Measurements from ENCODE around the gene DNAJC27. TPM values are rescaled to one million over a fixed set of nuclear protein-coding genes. Genes with fewer than 3 reads are reported as not detected.

DNAJC27 gene
- total RNA-seq, 1 experiment from 2014 or later: 6.7 TPM

DNA sequence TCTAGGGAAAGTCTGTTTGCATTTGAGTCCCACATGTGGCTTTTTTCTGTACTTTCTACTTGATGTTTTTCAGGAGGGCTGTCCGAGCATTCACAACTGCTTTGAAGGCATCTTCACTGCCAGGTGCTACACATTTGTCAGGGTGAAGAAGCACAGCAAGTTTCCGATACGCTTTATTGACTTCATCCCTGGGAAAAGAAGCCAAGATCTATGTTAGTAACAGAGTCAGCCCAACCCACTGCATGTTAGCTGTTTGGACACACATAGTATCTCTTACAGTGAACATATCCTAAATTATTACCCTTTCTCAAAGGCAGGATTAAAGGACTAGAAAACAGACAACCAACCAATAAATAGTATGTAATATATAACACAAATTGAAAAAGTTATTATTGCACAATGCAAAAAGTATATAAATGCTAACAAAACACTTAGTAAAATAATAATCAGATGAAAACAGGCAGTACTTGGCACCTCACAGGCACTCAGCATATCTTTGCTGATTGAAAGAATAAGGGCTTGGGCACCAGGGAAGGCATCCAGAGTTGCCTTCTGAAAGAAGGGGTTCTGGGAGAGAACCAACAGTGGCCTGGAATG lies 24.1 kb downstream of the DNAJC27 start:
- no peak overlapping the region for H3K4me3 ChIP-seq (ENCODE audit: low read length)
- H3K4me1 ChIP-seq (ENCODE audit: low read length): peaks cover 6% of the 10 kb centered on the region
- no peaks in the 10 kb centered on the region for H4K20me1 ChIP-seq (ENCODE audit: insufficient read depth, low read depth, low read length)
- H3K4me2 ChIP-seq (ENCODE audit: low read depth, low read length, poor library complexity, severe bottlenecking): no peak overlapping the region
- no peak overlapping the region for H3K27ac ChIP-seq (ENCODE audit: low read length)
- H3K79me2 ChIP-seq (ENCODE audit: low read length): no peaks in the 10 kb centered on the region
- H3K9ac ChIP-seq (ENCODE audit: low read length): no peak overlapping the region
- DNase-seq: no peak
- H3K9me3 ChIP-seq (ENCODE audit: low read length): no peaks in the 10 kb centered on the region
- no peak overlapping the region for H2AFZ ChIP-seq (ENCODE audit: low read length)
- no peaks in the 10 kb centered on the region for H3K9me2 ChIP-seq (replicated peaks; ENCODE audit: insufficient read depth, low read length)
- H3K36me3 ChIP-seq (ENCODE audit: insufficient read depth, low read length): peaks cover 42% of the 10 kb centered on the region; the same call in 1 of the 2 replicates
- H3K27me3 ChIP-seq (ENCODE audit: low read length): no peaks in the 10 kb centered on the region

DNA sequence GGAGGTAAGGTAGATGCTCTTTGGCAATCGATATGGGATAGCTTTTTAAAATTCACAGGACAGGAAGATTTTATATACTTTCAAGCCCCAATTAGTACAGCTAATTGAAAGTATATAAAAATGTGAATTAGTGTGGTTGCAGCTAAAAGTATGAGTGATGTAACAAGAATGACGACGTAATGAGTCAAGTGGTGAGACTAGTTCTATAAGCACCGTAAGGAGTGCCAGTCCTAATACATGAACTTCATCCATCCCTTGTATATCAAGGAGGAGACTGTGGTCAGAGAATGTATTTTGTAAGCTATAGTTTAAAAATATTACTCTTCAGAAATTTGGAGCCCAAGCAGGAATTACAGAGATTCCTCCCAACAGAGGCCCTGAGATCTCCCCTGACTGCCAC lies 25.8 kb downstream of the DNAJC27 start:
- Histone ChIP-seq H3K27ac (ENCODE audit: low read length) (no peak overlapping the region), H3K36me3 (ENCODE audit: insufficient read depth, low read length) (peaks cover 33% of the 10 kb centered on the region; the same call in 1 of the 2 replicates), H2AFZ (ENCODE audit: low read length) (no peak overlapping the region), H3K4me3 (ENCODE audit: low read length) (no peak overlapping the region), H3K4me2 (ENCODE audit: low read depth, low read length, poor library complexity, severe bottlenecking) (no peak overlapping the region), H3K27me3 (ENCODE audit: low read length) (no peaks in the 10 kb centered on the region), H3K9ac (ENCODE audit: low read length) (no peak overlapping the region), H3K4me1 (ENCODE audit: low read length) (no peaks in the 10 kb centered on the region), H3K9me3 (ENCODE audit: low read length) (no peaks in the 10 kb centered on the region), H4K20me1 (ENCODE audit: insufficient read depth, low read depth, low read length) (no peaks in the 10 kb centered on the region), H3K79me2 (ENCODE audit: low read length) (no peaks in the 10 kb centered on the region), H3K9me2 (replicated peaks; ENCODE audit: insufficient read depth, low read length) (no peaks in the 10 kb centered on the region)
- DNase-seq: no peak

DNA sequence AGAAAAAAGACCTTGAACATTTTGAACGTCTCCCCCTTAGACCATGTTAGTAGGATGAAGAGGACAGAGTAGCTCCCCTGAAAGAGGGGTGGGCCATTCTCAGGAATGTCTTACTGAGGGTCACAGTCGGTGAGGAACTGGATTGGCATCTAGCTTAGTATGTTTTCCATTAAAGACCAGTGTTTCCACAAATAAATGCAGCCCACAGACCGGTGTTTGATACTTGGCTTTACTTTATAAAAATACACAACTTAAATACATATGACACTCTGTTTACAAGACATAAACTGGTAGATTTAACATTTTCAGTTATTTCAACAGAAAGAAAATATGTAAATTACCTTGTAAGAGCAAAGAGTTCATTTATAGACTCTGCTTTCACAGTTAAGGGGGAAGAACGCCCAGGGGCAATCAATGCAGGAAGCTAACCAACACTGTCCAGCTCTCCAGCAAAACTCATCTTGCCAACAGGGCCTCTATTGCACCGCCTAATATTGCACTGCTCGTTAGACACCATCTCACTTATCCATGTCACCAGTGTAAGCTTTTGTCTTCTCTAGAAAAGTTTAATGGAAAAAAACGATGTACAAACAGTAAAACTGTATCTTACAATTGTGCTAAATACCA lies 28.2 kb downstream of the DNAJC27 start:
- no peak overlapping the region for H3K27ac ChIP-seq (ENCODE audit: low read length)
- no peaks in the 10 kb centered on the region for H3K79me2 ChIP-seq (ENCODE audit: low read length)
- H4K20me1 ChIP-seq (ENCODE audit: insufficient read depth, low read depth, low read length): no peaks in the 10 kb centered on the region
- H3K9me3 ChIP-seq (ENCODE audit: low read length): no peaks in the 10 kb centered on the region
- H3K4me1 ChIP-seq (ENCODE audit: low read length): no peaks in the 10 kb centered on the region
- peaks cover 23% of the 10 kb centered on the region; the same call in 1 of the 2 replicates for H3K36me3 ChIP-seq (ENCODE audit: insufficient read depth, low read length)
- no peak overlapping the region for H3K9ac ChIP-seq (ENCODE audit: low read length)
- no peak overlapping the region for H2AFZ ChIP-seq (ENCODE audit: low read length)
- H3K9me2 ChIP-seq (replicated peaks; ENCODE audit: insufficient read depth, low read length): no peaks in the 10 kb centered on the region
- H3K4me2 ChIP-seq (ENCODE audit: low read depth, low read length, poor library complexity, severe bottlenecking): no peak overlapping the region
- no peaks in the 10 kb centered on the region for H3K27me3 ChIP-seq (ENCODE audit: low read length)
- H3K4me3 ChIP-seq (ENCODE audit: low read length): no peak overlapping the region
- DNase-seq: no peak

DNA sequence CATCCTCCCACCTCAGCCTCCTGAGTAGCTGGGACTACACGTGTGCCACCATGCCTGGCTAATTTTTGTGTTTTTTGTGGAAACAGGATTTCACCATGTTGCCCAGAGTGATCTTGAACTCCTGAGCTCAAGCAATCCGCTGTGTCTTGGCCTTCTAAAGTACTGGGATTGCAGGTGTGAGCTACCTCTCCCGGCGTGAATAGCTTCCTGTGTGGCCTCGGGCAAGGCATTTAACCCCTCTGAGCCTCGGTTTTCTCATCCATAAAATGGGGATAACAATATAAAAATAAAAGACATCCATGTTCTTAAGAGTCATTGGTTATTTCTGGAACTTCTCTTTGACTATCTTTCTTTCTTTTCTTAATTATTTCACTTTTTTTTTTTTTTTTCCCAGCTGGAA lies 32.4 kb downstream of the DNAJC27 start:
- DNase-seq: no peak
- Histone ChIP-seq H4K20me1 (ENCODE audit: insufficient read depth, low read depth, low read length) (no peaks in the 10 kb centered on the region), H3K79me2 (ENCODE audit: low read length) (no peaks in the 10 kb centered on the region), H3K36me3 (ENCODE audit: insufficient read depth, low read length) (no peaks in the 10 kb centered on the region), H3K27me3 (ENCODE audit: low read length) (no peaks in the 10 kb centered on the region), H2AFZ (ENCODE audit: low read length) (no peak overlapping the region), H3K4me3 (ENCODE audit: low read length) (no peak overlapping the region), H3K9ac (ENCODE audit: low read length) (no peak overlapping the region), H3K27ac (ENCODE audit: low read length) (no peak overlapping the region), H3K4me1 (ENCODE audit: low read length) (peaks cover 4% of the 10 kb centered on the region; the same call in 1 of the 2 replicates), H3K9me3 (ENCODE audit: low read length) (no peaks in the 10 kb centered on the region), H3K9me2 (replicated peaks; ENCODE audit: insufficient read depth, low read length) (no peaks in the 10 kb centered on the region), H3K4me2 (ENCODE audit: low read depth, low read length, poor library complexity, severe bottlenecking) (no peak overlapping the region)

DNA sequence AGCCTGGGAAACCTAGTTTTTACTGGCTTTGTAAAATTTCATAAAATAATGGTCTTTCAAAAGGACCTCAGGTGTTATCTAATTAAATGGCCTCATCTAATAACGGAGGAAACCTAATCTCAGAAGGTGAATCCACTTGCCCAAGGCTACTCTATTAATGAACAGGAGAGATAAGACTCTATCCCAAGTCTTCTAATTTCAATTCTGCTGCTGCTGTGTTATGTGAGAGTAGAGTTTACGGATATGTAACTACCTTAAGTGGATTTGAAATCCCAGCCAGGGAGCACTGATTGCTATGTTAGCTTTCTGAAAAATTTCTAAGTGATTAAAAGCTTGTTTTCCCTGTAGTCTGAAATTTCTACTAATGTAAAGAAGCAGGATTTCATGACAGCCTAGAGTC lies 34.5 kb downstream of the DNAJC27 start:
- no peaks in the 10 kb centered on the region for H4K20me1 ChIP-seq (ENCODE audit: insufficient read depth, low read depth, low read length)

DNA sequence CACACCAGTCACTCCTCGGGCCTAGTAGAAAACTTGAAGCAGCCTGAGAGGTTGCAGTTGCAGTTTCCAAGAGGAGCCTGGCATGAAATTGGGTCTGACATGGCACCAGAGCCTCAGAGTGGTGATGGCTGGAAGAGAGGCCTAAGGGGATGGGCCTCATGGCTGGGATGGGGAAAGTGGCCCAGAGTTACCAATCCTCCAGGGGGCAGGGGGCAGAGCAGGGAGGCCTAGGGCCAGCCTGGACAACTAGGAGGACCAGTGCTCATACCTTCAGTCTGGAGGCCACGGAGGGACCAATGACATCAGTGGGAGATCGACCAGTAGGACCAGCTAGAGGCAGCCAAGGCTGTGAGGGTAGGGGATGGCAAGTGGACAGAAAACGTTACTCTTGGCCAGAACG lies 36.6 kb downstream of the DNAJC27 start:
- Histone ChIP-seq H4K20me1 (ENCODE audit: insufficient read depth, low read depth, low read length) (no peaks in the 10 kb centered on the region), H3K4me3 (ENCODE audit: low read length) (no peak overlapping the region), H3K36me3 (ENCODE audit: insufficient read depth, low read length) (no peaks in the 10 kb centered on the region), H3K4me2 (ENCODE audit: low read depth, low read length, poor library complexity, severe bottlenecking) (no peak overlapping the region), H2AFZ (ENCODE audit: low read length) (peak overlapping the region; percentile 40; the same call in 1 of the 2 replicates), H3K9me3 (ENCODE audit: low read length) (no peaks in the 10 kb centered on the region), H3K27me3 (ENCODE audit: low read length) (no peaks in the 10 kb centered on the region), H3K9me2 (replicated peaks; ENCODE audit: insufficient read depth, low read length) (no peaks in the 10 kb centered on the region), H3K27ac (ENCODE audit: low read length) (no peak overlapping the region), H3K79me2 (ENCODE audit: low read length) (no peaks in the 10 kb centered on the region), H3K9ac (ENCODE audit: low read length) (no peak overlapping the region), H3K4me1 (ENCODE audit: low read length) (peaks cover 22% of the 10 kb centered on the region)
- no peak for DNase-seq

More for the DNA sequence above, 34.5 kb downstream of the DNAJC27 start:
- no peak for DNase-seq
- H3K36me3 ChIP-seq (ENCODE audit: insufficient read depth, low read length): no peaks in the 10 kb centered on the region
- H3K27ac ChIP-seq (ENCODE audit: low read length): no peak overlapping the region
- peak overlapping the region; percentile 33; the same call in 1 of the 2 replicates for H3K9ac ChIP-seq (ENCODE audit: low read length)
- no peak overlapping the region for H3K4me2 ChIP-seq (ENCODE audit: low read depth, low read length, poor library complexity, severe bottlenecking)
- no peaks in the 10 kb centered on the region for H3K79me2 ChIP-seq (ENCODE audit: low read length)
- H3K9me3 ChIP-seq (ENCODE audit: low read length): no peaks in the 10 kb centered on the region
- no peak overlapping the region for H3K4me3 ChIP-seq (ENCODE audit: low read length)
- H3K4me1 ChIP-seq (ENCODE audit: low read length): peaks cover 4% of the 10 kb centered on the region; the same call in 1 of the 2 replicates
- H3K27me3 ChIP-seq (ENCODE audit: low read length): no peaks in the 10 kb centered on the region
- H2AFZ ChIP-seq (ENCODE audit: low read length): no peak overlapping the region
- no peaks in the 10 kb centered on the region for H3K9me2 ChIP-seq (replicated peaks; ENCODE audit: insufficient read depth, low read length)

DNA sequence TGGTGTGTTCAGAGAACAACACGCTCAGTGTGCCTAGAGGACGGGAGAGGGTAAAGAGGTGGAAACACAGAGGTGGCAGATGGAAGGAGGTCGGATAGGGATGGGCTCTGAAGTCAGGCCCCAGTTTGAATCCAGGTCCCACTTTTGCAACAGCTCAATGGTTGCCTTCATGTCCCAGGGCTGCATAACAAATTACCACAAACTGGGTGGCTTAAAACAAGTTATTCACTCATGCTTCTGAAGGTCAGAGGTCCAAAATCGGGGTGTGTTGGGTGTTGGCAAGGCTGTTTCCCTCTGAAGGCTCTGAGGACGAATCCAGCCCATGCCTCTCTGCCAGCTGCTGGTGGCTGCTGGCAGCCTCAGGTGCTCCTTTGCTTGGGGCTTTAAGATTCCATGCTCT lies 39.0 kb downstream of the DNAJC27 start:
- DNase-seq: no peak
- peaks cover 21% of the 10 kb centered on the region for H3K4me1 ChIP-seq (ENCODE audit: low read length)
- no peak overlapping the region for H3K9ac ChIP-seq (ENCODE audit: low read length)

DNA sequence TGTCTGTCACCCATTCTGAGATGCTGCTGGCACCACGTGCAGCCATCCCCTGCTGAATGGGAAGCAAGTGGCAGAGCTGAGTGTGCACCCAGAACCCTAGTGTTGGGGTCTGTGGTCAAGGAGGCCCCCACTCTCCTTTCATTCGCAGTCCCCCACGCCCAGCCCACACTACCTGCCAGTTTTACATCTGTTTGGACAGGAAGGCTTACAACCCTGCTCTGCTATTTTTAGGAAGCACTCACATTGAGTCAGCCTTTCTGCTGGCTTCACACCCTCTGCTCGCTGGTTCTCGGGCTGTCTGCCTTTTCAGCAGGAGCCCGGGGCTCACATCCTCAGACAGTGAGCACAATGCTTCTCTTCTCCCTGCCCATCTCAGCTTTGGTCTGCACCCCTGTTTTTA lies 41.0 kb downstream of the DNAJC27 start:
- DNase-seq: peak; percentile 74
- H4K20me1 ChIP-seq (ENCODE audit: insufficient read depth, low read depth, low read length): no peaks in the 10 kb centered on the region
- H3K27me3 ChIP-seq (ENCODE audit: low read length): no peaks in the 10 kb centered on the region
- H3K9me3 ChIP-seq (ENCODE audit: low read length): no peaks in the 10 kb centered on the region
- H3K9me2 ChIP-seq (replicated peaks; ENCODE audit: insufficient read depth, low read length): no peaks in the 10 kb centered on the region
- 0 out of 2 replicates have a peak overlapping the region, but pooled peaks have one; percentile 4 for H3K27ac ChIP-seq (ENCODE audit: low read length)
- peak overlapping the region; percentile 19; the same call in 1 of the 2 replicates for H3K4me3 ChIP-seq (ENCODE audit: low read length)
- H3K9ac ChIP-seq (ENCODE audit: low read length): peak overlapping the region; percentile 51
- peak overlapping the region; percentile 39; the same call in 1 of the 2 replicates for H2AFZ ChIP-seq (ENCODE audit: low read length)
- no peaks in the 10 kb centered on the region for H3K79me2 ChIP-seq (ENCODE audit: low read length)
- peaks cover 18% of the 10 kb centered on the region for H3K4me1 ChIP-seq (ENCODE audit: low read length)
- no peaks in the 10 kb centered on the region for H3K36me3 ChIP-seq (ENCODE audit: insufficient read depth, low read length)
- H3K4me2 ChIP-seq (ENCODE audit: low read depth, low read length, poor library complexity, severe bottlenecking): peak overlapping the region; percentile 48

More for the DNA sequence above, 39.0 kb downstream of the DNAJC27 start:
- H3K27me3 ChIP-seq (ENCODE audit: low read length): no peaks in the 10 kb centered on the region
- no peaks in the 10 kb centered on the region for H3K9me2 ChIP-seq (replicated peaks; ENCODE audit: insufficient read depth, low read length)
- H3K79me2 ChIP-seq (ENCODE audit: low read length): no peaks in the 10 kb centered on the region
- no peaks in the 10 kb centered on the region for H3K9me3 ChIP-seq (ENCODE audit: low read length)
- H3K4me2 ChIP-seq (ENCODE audit: low read depth, low read length, poor library complexity, severe bottlenecking): no peak overlapping the region
- H2AFZ ChIP-seq (ENCODE audit: low read length): no peak overlapping the region
- no peak overlapping the region for H3K27ac ChIP-seq (ENCODE audit: low read length)
- H3K4me3 ChIP-seq (ENCODE audit: low read length): no peak overlapping the region
- no peaks in the 10 kb centered on the region for H3K36me3 ChIP-seq (ENCODE audit: insufficient read depth, low read length)
- no peaks in the 10 kb centered on the region for H4K20me1 ChIP-seq (ENCODE audit: insufficient read depth, low read depth, low read length)

Measured in Karpas-422 (cell line).